HG02798 (cell line): ENCODE results near the gene PDHA2.
"Not testable (repeated sequence)": the region's sequence is repeated elsewhere in the genome, so short reads cannot be mapped to it uniquely, and the experiment has no call there.

Experiments
- ATAC-seq: cut with Tn5 transposase; IDR thresholded peaks from one replicate; pipeline ENCODE4 v1.9.1; 2021; ENCODE audit warnings: mild to moderate bottlenecking; ENCODE audit not compliant: unreplicated experiment, poor library complexity

The PDHA2 gene

DNA sequence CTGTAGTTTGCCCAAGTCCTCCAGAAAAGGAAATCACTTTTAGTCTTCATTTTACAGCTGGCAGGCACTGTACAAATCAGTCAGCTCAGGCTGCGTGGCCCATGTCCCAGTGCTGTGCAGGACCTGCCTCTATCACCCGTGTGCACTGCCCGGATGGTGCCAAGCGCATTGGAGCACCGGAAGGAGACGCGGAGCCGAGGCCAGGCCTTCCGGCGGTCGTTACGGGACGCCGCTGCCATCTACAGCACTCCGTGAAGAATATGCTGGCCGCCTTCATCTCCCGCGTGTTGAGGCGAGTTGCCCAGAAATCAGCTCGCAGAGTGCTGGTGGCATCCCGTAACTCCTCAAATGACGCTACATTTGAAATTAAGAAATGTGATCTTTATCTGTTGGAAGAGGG is at the start of gene PDHA2:
Gene PDHA2 (plus strand): TSS at position 203 of the 400 bp plus-strand sequence. CDS start 58 bp downstream, at position 261.
- ATAC-seq = no peak

GRCh38 chr4:95798003-95798402 is 41.9 kb upstream of the PDHA2 start:
- no peak for ATAC-seq

- no peak for ATAC-seq
Measured at GRCh38 chr4:95798727-95799126, 41.2 kb upstream of the PDHA2 start.

GRCh38 chr4:95821867-95822266 is 18.0 kb upstream of the PDHA2 start:
- no peak for ATAC-seq

DNA sequence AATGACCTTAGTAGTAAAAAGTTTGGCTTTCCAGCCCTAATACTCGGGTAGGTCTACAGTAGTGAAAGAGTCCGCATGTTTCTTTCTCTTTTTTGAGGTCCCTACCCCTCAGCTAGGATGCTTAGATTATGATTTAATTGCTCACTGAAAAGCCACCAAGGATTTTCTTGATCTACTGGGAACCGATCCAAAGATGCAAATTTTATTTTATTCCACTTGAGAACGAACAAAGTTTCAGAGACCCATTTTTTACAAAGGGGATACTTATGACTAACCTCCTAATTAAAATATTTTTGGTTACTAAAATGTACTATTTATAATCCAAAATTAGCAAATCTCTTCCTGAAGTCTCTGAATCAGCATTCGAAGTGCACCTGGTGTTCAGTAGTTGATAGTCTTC is 14.3 kb upstream of the PDHA2 start:
- ATAC-seq = no peak

- no peak for ATAC-seq
Measured at GRCh38 chr4:95830651-95831050, 9.2 kb upstream of the PDHA2 start.

GRCh38 chr4:95831166-95831565 is 8.7 kb upstream of the PDHA2 start:
- ATAC-seq = no peak

GRCh38 chr4:95833711-95834194 is 6.1 kb upstream of the PDHA2 start:
- no peak for ATAC-seq

DNA sequence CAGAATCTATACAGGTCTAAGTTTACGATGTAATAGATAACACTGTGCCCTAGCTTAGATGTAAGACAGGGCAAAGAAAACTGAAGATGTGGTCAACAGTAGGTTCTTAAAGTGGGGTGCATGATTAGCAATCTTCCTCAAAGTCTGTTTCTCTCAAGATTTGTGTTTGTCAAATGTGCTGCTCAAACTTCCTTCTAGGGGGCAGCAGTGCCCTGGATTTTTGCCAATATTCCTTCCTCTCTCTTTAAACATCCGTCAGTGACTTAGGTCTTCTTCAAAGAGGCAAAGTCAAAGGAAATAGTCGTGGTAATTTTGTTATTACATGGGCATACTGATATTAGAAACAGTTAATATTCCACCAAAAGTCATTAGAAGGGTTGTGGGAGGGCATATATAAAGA is 4.2 kb upstream of the PDHA2 start:
- ATAC-seq = no peak

GRCh38 chr4:95838192-95838591 is 1.7 kb upstream of the PDHA2 start:
- no peak for ATAC-seq

GRCh38 chr4:95847908-95848460 is 8.1 kb downstream of the PDHA2 start:
- no peak for ATAC-seq

DNA sequence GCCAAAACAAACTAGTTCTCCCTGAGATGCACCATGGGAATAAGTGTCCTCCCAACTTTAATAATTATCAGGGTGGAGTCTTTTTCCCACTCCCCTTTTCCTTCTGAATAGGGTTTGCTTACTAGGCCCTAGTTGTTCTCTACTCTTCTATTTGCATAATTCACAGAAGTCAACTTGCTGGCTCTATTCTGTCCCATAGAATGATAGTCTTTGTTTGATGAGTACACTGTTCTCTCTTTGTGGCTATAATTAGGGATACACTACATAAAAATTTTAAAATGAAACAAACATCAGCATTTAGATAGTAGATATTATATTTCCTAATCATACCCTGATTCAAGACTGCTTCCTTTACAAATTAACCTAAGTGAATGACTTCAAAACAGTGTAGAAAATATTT is 10.3 kb downstream of the PDHA2 start:
- ATAC-seq = no peak

DNA sequence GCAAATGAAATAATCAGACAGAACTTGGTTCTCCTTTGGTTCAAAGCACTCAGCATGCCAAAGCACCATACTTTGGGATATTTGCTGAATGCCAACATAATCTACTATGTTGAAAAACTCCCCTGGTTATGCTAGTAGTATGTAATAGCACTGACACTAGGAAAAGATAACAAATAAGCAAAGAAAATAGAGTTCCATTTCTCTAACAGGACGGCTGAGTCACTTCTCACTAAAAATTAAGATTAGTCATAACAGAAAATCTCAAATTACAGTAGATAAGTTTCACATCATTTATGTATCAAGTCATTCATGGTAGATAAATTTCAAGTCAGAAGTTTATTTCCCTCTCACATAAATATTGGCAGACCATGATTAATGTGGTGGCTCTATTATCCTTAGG is 17.9 kb downstream of the PDHA2 start:
- no peak for ATAC-seq

GRCh38 chr4:95867919-95868318 is 28.0 kb downstream of the PDHA2 start:
- ATAC-seq = no peak

DNA sequence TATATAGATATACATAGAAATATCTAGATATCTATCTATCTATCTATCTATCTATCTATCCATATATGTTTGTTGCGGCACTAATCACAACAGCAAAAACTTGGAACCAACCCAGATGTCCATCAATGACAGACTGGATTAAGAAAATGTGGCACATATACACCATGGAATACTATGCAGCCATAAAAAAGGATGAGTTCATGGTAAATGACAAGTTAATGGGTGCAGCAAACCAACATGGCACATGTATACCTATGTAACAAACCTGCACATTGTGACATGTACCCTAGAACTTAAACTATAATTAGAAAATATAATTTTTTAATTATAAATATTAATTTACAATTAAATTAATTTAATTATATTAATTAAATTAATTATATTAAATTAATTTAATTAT is 29.5 kb downstream of the PDHA2 start:
- ATAC-seq = not testable (repeated sequence)

DNA sequence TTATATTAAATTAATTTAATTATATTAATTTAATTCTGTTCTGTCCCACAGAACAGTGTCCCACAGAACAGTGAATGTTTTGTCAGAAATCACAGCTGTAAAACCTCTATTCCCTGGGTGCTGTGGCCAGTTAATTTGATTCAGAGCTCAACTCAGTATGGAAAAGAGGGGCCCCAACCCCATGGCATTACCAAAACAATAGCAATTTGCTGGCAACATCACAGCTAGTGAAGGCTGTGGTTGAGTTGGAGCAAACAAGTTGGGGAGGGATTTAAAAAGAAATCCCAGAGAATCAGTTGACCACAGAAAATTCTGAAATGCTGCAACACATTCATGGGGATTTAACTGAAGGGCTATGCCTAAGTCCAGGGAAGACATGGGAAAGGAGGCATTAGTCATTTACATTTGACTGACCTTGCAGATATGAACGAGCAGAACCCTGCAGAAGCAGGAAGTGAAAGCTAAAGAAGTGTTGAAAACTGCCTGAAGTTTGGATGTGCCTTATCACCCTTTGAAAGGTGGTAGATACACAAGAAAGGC is 30.1 kb downstream of the PDHA2 start:
- no peak for ATAC-seq

DNA sequence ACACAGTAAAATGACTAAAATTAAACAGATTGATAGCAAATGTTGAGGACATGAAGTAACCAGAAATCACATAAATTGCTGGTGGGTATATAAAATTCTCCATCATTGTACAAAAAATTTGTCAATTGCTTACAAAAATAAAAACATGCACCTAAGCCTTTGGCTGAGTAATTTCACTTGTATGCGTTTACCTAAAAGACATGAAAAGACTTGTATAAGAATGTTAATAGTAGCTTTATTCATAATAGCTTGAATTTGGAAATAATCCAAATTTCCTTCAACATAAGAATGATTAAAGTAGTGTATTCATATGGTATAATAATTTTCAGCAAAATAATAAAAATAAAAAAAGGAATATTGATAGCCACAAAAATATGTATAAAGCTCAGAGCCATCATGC is 37.7 kb downstream of the PDHA2 start:
- ATAC-seq = no peak

DNA sequence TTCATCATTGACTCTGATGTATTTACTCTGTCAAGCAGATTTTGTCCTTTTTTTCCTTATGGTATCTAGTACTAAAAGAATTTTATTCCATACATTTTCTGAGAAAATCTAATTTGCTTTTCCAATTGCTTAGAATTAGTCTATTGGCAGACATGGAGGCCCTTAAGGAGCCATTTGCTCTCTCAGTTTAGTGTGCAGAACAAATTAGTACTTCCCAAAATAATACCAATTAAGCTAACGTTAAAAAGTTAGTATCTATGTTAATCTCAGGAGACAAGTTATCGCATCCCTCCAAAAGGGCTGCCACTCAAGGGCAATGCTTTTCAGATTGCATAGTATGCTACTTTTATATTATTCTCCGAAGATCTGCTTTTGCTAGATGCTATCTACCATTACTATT is 47.7 kb downstream of the PDHA2 start:
- ATAC-seq = no peak

- no peak for ATAC-seq
Measured at GRCh38 chr4:95889662-95890061, 49.8 kb downstream of the PDHA2 start.
